Measurements from ENCODE around the gene MSL1. TPM values are rescaled to one million over a fixed set of nuclear protein-coding genes. Genes with fewer than 3 reads are reported as not detected.
A peak's percentile ranks its signal among the peaks of the same experiment; 100 is the strongest.

MSL1 gene
- total and polyA plus RNA-seq, 7 donors: 48.6 to 84.7 (median 67.8) TPM

DNA sequence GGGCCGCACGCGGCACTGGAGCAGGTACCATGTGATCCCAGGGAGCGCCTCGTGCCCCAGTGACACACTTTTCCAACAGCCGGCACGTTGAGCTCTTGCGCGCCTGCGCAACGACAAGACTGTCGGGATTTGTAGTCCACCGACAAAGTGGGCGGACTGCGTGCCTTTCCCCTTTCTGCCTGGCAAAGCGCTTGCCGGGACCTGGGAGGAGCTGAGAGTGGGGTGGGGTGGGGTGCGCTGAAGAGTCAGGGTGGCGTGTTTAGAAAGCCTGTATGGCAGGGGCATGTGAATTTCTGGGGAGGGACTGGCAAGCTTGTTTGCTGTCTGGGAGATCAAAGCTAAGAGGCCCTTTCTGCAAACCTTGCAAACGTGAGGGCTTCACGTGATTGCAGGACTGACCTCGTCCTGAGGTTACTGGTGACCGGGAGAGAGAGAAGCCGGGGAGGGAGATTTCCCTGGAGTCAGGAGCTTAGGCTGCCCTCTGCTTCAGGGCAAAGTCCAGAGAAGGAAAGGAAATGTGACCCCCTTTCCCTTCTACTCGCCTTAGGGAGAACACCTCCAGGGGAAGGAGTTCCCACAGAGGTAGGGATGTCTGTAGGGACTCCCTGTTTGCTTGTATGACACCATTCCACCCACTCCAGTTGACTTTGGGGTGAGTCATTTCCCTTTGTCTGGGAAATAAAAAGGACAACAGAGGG is 21.0 kb upstream of the MSL1 start:
- H3K4me1 ChIP-seq: peaks cover 70% of the 10 kb centered on the region
- intact Hi-C loops (cut with DNase I): no loop called here
- H3K27ac ChIP-seq: peak overlapping the region; percentile 99
- ATAC-seq (peak; percentile 59 to 67 (median 61)), DNase-seq (peak; percentile 99 to 100)
- H3K9me3 ChIP-seq: no peaks in the 10 kb centered on the region
- H3K36me3 ChIP-seq (ENCODE audit: insufficient read depth in 1 of 2, low read depth in 1 of 2): peaks cover 4 to 24% of the 10 kb centered on the region in 2 donors
- H3K4me3 ChIP-seq: peak overlapping the region; percentile 98
- WGBS, 3 donors: 0% methylated on average over 24 to 25 of the region's 25 CpGs
- TF ChIP-seq, protein P1, sequence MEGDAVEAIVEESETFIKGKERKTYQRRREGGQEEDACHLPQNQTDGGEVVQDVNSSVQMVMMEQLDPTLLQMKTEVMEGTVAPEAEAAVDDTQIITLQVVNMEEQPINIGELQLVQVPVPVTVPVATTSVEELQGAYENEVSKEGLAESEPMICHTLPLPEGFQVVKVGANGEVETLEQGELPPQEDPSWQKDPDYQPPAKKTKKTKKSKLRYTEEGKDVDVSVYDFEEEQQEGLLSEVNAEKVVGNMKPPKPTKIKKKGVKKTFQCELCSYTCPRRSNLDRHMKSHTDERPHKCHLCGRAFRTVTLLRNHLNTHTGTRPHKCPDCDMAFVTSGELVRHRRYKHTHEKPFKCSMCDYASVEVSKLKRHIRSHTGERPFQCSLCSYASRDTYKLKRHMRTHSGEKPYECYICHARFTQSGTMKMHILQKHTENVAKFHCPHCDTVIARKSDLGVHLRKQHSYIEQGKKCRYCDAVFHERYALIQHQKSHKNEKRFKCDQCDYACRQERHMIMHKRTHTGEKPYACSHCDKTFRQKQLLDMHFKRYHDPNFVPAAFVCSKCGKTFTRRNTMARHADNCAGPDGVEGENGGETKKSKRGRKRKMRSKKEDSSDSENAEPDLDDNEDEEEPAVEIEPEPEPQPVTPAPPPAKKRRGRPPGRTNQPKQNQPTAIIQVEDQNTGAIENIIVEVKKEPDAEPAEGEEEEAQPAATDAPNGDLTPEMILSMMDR (IDR thresholded peaks at IDR 0.05): no peak
- H3K27me3 ChIP-seq (ENCODE audit: insufficient read depth in 3 of 3, low read length in 2 of 3): no peaks in the 10 kb centered on the region

DNA sequence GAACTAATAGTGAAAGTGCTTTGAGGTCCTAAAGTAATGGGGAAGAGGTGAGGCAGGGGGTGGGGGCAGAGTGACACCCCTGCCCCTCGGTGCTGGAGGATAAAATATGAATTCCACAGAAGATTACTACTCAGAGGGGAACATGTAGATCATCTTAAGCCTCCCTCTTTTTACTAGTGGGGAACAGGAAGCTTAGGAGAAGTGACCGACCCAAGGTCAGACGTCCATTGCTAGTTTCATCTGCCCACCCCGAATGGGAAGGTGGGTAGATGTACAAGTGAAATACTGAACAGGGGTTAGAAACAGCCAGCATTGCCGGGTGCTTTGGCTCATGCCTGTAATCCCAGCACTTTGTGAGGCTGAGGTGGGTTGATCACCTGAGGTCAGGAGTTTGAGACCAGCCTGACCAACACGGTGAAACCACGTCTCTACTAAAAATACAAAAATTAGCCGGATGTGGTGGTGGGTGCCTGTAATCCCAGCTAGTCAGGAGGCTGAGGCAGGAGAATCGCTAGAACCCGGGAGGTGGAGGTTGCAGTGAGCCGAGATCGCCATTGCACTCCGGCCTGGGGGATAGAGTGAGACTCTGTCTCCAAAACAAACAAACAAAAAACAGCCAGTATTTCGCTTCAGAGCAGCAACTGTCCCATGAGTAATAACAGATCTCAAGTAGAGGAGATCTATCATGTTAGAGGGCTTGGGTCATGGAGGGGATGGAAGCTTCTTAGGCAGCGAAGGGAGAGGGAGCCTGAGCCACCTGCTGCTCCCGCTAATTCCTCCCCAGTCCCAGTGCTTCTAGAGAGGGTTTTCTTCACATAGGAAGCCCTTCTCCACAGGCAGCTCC is 20.2 kb upstream of the MSL1 start:
- WGBS, 3 donors: 62 to 73% (median 73%) methylated on average over 16 of the region's 16 CpGs
- peaks cover 70% of the 10 kb centered on the region for H3K4me1 ChIP-seq
- peak overlapping the region; percentile 98 for H3K4me3 ChIP-seq

GRCh38 chr17:40103071-40103661 is 18.6 kb upstream of the MSL1 start:
- TF ChIP-seq, protein P1 (IDR thresholded peaks at IDR 0.05): no peak

More for the DNA sequence above, 20.2 kb upstream of the MSL1 start:
- peak overlapping the region; percentile 99 for H3K27ac ChIP-seq
- ATAC-seq (no peak), DNase-seq (no peak)
- intact Hi-C loops (cut with DNase I): no loop called here
- peaks cover 1 to 17% of the 10 kb centered on the region in 2 donors for H3K36me3 ChIP-seq (ENCODE audit: insufficient read depth in 1 of 2, low read depth in 1 of 2)
- no peaks in the 10 kb centered on the region for H3K27me3 ChIP-seq (ENCODE audit: insufficient read depth in 3 of 3, low read length in 2 of 3)
- TF ChIP-seq, protein P1 (IDR thresholded peaks at IDR 0.05): no peak
- H3K9me3 ChIP-seq: no peaks in the 10 kb centered on the region

GRCh38 chr17:40103688-40104087 is 18.1 kb upstream of the MSL1 start:
- ATAC-seq (no peak), DNase-seq (no peak)
- H3K27ac ChIP-seq: peak overlapping the region; percentile 99
- no peak overlapping the region for H3K4me3 ChIP-seq
- peaks cover 71% of the 10 kb centered on the region for H3K4me1 ChIP-seq
- no peaks in the 10 kb centered on the region for H3K9me3 ChIP-seq
- intact Hi-C loops (cut with DNase I): no loop called here
- H3K36me3 ChIP-seq (ENCODE audit: insufficient read depth in 1 of 2, low read depth in 1 of 2): no peaks in the 10 kb centered on the region
- TF ChIP-seq, protein P1 (IDR thresholded peaks at IDR 0.05): no peak
- H3K27me3 ChIP-seq (ENCODE audit: insufficient read depth in 3 of 3, low read length in 2 of 3): no peaks in the 10 kb centered on the region
- 17 to 28% (median 26%) methylated on average over 2 of the region's 2 CpGs for whole genome bisulfite sequencing, 3 donors

More at GRCh38 chr17:40103071-40103661, 18.6 kb upstream of the MSL1 start:
- no peaks in the 10 kb centered on the region for H3K9me3 ChIP-seq
- peaks cover 70% of the 10 kb centered on the region for H3K4me1 ChIP-seq
- WGBS, 3 donors: 53 to 66% (median 56%) methylated on average over 3 of the region's 3 CpGs
- peaks cover 0 to under 1% of the 10 kb centered on the region in 2 donors for H3K36me3 ChIP-seq (ENCODE audit: insufficient read depth in 1 of 2, low read depth in 1 of 2)
- DNase-seq (peak in 1 of 2 donors; percentile 45), ATAC-seq (no peak)
- H3K27ac ChIP-seq: peak overlapping the region; percentile 99
- intact Hi-C loops (cut with DNase I): no loop called here
- no peak overlapping the region for H3K4me3 ChIP-seq
- H3K27me3 ChIP-seq (ENCODE audit: insufficient read depth in 3 of 3, low read length in 2 of 3): no peaks in the 10 kb centered on the region
